ENCODE results near the gene GSTM3. TPM values are rescaled to one million over a fixed set of nuclear protein-coding genes. Genes with fewer than 3 reads are reported as not detected.
A peak's percentile ranks its signal among the peaks of the same experiment; 100 is the strongest.
"Not testable (repeated sequence)": the region's sequence is repeated elsewhere in the genome, so short reads cannot be mapped to it uniquely, and the experiment has no call there.

The GSTM3 gene
- total RNA-seq, 1 donor from 2014 or later: 57.0 TPM

DNA sequence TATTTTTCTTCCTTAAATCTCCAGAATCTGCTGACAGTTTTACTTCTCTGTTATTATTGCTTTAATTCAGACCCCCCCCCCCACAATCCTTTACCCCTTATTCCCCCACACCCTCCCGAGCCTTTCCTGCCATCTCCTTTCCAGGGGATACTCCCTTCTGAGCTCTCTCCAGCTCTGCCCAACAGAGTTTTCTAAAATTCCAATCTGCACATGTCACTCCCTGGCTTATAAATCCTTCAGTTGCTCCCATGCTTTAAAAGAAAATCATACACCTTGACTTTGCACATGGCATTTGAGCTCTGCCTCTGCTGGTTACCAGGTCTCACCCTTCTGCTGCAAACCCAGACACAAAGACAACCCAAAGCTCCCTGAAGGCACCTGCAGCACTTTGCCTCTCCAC, 34.6 kb upstream of the GSTM3 start:
- DNase-seq (ENCODE audit: low read depth, low spot score): no peak

DNA sequence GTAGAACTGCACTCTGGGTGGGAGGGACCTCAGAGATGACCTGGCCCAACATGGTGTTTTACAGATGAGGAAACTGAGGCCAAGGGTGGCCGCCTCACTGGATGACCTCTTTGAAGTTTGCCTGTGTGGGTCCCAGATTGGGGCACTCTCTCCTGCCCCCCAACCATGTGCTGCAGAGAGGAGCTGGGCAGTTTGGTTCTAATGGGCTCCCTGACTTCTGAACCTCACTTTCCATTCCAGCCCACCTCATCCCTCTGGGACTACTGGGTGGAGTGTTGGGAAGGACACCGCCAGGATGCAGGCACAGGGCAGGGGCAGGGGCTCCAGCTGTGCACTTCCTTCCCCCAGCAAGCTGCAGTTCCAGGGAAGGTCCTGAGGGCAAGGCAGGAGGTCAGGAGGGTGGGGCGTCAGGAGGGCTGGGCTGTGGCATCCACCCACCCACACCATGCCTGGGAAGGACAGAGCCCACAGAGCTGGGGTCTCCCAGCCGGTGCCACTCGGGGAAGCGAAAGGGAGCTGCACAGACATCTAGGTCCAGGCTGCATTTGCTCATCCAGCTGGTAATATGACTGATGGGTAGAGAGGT, 33.2 kb upstream of the GSTM3 start:
- no peak for DNase-seq (ENCODE audit: low read depth, low spot score)

DNA sequence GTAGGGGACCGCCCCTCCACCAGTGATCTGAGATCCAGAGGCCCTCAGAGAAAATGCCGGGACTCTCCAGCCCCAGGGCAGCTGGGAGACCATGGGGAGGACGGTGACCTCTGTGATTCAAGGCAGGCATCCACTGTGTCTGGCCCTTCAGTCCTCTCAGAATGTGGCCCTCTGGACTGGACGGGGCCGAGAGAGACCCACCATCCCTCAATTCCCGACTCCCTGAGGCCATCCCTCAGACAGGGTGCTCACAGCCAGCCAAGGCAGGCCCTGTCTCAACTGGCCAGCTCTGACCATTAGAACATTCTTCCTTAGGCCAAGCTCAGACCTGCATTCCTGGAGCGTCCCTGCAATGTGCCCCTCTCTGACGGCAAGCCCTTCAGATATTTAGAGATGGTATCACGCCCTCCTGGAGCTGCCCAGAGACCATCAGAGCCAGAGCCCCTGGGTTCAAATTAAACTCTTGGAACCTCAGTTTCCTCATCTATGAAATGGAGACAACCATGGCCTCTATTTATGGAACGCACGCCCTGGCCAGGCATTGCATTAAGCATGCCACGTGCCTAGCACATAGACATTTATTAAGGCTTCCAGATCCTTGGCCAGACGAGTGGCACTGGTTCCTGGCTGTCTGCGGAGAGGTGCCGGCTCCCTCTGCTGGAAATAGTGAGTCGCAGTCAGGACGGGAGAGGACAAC, 32.5 kb upstream of the GSTM3 start:
- DNase-seq (ENCODE audit: low read depth, low spot score): peak; percentile 63

DNA sequence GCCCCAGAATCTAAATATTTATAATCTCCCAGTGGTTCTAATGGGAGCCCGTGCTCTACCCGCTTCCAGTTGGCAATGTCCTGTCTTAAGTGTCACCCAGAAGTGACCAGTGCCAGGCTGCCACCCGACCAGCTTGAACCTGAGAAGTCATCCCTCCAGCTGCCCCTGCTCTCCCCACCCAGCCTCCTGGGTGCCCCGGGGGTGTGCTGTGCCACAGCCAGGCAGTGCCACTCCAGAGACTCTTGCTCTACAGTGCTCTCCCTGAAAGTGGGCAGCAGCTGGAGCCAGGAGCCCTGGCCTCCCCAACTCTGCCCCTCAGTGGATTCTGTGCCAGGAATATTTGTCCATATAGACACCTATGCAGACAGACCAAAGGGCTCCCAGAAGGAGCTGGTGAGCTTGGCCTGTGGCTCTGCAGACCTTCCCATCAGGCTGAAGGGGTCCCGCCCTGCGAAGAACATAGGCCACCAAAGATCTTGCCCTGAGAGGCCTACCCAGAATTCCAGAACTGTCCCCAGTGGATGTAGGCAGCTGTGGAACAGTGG, 31.9 kb upstream of the GSTM3 start:
- DNase-seq (ENCODE audit: low read depth, low spot score): no peak

- no peak for DNase-seq (ENCODE audit: low read depth, low spot score)
These were observed 31.1 kb upstream of the GSTM3 start for GRCh38 chr1:109771712-109772657.

DNA sequence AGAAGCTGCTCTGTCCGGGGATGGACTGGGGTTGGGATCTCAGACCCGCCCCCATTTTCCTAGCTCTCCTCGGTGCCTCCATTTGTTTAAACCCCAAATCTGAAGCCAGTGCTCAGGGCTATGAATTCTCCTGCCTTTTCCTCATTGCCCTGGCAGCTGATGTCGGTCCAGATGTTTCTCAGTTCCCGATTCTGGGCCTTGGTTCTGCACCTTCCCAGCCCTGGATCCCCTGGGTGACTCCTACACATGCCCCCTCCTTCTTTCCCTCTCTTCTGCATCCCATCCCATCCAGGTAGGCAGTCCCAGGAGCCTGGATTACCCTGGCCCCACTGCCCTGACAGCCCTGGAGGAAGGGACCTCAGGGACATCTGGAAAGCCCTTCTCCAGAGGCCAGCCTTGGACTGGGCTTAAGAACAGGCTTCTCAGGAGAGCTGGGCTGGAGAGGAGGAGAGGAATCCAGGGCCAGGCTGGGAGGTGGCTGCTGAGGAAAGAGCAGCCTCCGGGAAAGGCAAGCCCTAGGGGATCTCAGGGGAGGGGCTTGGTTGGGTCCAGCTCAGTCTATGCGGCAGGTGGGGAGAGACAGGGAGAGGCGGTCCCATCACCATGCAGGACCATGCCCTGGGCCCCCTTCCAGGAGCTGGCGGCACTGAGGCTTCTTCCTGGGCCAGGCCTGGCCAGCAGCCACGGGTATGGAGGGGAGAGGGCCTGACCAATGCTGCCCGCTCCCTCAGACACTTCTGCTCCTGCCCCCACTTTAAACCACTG, 29.7 kb upstream of the GSTM3 start:
- DNase-seq (ENCODE audit: low read depth, low spot score): no peak

DNA sequence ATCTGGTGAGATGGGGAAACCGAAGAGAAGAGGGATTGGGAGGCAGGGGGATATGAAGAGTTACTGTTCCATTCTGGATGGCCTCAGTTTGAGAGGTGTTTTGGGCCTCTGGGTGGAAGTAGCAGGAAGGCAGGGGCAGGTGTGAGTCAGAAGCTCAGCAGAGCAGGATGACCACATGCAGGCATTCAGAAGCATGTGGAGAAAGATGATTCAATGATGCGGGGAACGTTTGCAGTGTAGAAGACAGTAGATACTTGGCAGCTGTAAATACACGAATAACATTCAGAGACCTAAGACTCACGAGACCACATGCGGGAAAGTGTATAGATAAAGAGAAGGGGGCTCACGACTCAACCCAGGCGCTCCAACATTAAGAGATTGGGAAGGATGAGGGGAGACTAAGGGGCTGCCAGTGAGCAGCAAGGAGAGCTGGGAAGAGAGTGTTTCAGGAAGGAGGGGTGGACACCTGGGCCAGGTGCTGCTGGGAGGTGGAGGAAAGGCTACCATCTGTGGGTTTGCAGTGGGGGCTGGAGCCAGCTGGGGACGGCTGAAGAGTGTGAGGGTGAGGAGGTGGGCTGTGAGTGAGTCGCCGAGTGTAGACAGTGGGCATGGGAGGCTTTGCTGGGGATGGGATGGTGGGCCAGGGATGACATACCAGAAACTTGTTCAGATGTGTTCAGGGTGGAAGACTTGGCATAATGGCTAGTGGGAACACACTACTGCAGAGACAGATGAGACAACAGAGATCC, 28.7 kb upstream of the GSTM3 start:
- DNase-seq (ENCODE audit: low read depth, low spot score): no peak

DNA sequence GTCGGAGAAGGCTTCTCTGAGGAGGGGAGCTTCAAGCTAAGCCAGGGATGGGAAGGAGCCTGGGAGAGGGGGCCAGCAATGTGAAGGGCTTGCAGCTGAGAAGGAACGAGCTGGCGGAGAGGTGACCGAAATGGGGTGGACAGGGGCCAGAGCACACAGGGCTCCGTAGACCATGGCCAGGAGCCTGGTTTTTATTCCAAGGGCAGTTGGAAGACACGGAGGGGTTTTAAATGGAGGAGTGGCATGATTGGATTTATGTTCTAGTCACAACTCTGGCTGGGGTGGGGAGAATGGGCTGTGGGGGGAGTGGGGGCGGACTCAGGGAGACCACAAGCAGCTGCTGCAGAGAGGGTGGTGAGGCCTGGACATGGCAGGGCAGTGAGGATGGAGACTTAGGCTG, 28.0 kb upstream of the GSTM3 start:
- DNase-seq (ENCODE audit: low read depth, low spot score): no peak

- no peak for DNase-seq (ENCODE audit: low read depth, low spot score)
These were observed 27.5 kb upstream of the GSTM3 start for GRCh38 chr1:109768335-109768650.

DNA sequence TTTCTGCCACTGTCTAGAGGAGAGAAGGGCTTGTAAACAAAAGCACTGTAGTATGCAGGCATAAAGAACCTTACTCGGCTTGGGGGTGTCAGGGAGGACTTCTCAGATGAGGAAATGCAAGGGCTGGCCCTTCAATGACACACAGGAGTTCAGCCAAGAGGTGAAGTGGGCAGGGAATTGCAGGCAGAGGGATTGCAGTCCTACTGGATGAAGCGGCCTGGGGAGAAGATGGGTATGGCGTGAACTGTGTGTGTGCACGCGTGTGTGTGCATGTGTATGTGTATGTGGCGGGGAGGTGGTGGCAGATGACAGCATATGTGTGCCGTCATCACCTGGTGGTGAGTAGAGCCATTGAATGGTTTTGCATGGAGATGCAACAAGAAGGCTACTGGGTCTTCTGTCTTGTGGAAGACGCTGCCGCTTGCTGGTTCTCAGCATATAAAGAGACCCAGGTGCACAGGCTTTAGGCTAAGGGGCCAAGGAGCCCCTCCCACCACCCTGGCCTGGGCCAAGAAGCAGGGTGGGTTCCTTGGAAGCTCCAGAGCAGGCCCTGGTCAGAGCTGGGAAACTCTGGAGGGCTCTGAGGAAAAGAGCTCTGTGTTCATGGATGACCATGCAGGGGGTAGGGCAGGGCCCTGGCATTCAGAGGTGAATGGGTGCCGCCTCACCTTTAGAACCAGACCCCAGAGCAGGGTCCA, 26.9 kb upstream of the GSTM3 start:
- DNase-seq (ENCODE audit: low read depth, low spot score): no peak

DNA sequence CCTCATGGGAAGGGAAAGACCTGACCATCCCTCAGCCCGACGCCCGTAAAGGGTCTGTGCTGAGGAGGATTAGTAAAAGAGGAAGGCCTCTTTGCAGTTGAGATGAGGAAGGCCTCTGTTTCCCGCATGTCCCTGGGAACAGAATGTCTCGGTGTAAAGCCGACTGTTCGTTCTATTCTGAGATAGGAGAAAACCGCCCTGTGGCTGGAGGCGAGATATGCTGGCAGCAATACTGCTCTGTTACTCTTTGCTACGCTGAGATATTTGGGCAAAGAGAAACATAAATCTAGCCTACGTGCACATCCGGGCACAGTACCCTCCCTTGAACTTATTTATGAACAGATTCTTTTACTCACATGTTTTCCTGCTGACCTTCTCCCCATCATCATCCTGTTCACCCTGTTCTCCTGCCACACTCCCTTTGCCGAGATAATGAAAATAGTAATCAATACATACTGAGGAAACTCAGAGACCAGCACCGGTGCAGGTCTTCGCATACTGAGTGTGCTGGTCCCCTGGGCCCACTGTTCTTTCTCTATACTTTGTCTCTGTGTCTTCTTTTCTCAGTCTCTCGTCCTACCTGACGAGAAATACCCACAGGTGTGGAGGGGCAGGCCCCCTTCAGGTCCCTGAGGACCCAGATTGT, 26.3 kb upstream of the GSTM3 start:
- not testable (repeated sequence) for DNase-seq (ENCODE audit: low read depth, low spot score)

GRCh38 chr1:109765896-109766615, 25.2 kb upstream of the GSTM3 start:
- no peak for DNase-seq (ENCODE audit: low read depth, low spot score)

DNA sequence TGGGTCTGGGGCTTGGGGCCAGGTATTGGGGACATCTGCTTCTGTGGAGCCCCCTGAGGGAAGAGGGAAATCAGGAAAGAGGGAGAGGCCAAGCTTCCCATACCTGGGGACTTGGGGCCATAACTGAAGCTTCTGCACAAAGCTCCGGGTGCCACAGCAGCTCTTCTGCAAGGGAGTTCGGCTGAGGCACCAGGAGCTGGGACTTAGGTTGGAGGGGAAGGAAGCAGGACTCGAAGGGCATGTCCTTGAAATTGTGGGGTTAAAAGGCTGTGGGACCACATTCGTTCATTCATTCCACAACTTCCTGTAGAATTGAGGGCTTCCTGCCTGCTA, 24.6 kb upstream of the GSTM3 start:
- DNase-seq (ENCODE audit: low read depth, low spot score): no peak

GRCh38 chr1:109764561-109765482, 24.0 kb upstream of the GSTM3 start:
- no peak for DNase-seq (ENCODE audit: low read depth, low spot score)

DNA sequence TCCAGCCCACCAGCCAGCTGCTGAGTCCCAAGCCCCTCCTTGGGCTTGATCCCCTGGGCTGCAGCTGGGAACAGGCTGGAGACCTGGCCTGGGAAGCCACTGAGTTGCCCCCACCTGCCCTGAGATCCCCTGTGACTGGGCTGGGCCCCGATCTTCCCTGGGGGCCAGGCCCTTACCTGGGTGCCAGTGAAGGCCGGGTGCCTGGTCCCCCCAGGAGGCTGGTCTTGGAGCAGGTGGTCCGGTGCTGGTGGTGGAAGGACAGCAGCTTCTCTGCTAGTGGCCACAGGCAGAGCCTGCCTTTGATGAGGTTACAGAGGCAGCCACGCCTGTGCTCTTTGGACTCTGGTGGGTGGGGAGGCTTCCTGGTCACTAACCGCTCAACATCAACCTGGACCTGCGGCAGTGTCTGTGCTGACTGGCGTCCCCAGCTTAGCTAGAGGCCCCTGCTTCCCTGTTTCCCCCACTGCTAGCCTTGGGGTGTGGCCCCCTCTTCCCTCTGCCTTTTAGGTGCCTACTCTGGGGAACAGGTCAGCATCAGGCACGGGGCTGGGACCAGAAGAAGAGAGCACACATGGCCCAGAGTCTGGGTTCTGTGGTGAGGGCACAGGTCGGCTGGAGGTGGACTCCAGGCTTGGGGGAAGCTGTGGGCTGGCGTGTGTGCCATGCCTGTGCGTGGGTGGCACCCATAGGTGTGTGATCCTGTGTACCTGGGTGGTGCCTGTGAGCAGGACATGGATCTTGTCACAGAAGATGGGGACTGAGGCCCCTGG, 23.0 kb upstream of the GSTM3 start, which contains the start of gene EPS8L3:
EPS8L3 (minus strand) TSS at position 278 of the 770 bp plus-strand sequence. CDS start 2,174 bp downstream, outside the sequence.
- no peak for DNase-seq (ENCODE audit: low read depth, low spot score)

GRCh38 chr1:109762821-109763645, 22.2 kb upstream of the GSTM3 start:
- peak; percentile 68 for DNase-seq (ENCODE audit: low read depth, low spot score)

All from pulmonary artery endothelial cell (primary cell).